Muscle of leg (tissue), 11 donors: ENCODE results near the gene BTBD9. TPM values are rescaled to one million over a fixed set of nuclear protein-coding genes. Genes with fewer than 3 reads are reported as not detected.
A peak's percentile ranks its signal among the peaks of the same experiment; 100 is the strongest.

ENCODE experiments used
- DNase-seq: peaks from one replicate; pipeline ENCODE4 v3.0.0; 2013
- H3K27ac ChIP-seq: one replicate; pipeline ENCODE4 v1.5.1; 2013; ENCODE audit warnings: mild to moderate bottlenecking, low read length, control low read depth
- H3K27me3 ChIP-seq: one replicate; pipeline ENCODE4 v1.6.1; 2013; ENCODE audit warnings: low read length; ENCODE audit not compliant: control insufficient read depth, insufficient read depth
- H3K36me3 ChIP-seq: one replicate; pipeline ENCODE4 v1.6.1; 2013; ENCODE audit warnings: low read length; ENCODE audit not compliant: control insufficient read depth, insufficient read depth
- H3K4me1 ChIP-seq: one replicate; pipeline ENCODE4 v1.6.1; 2013; ENCODE audit warnings: low read length; ENCODE audit not compliant: control insufficient read depth, insufficient read depth
- H3K4me3 ChIP-seq: one replicate; pipeline ENCODE4 v1.5.1; 2013; ENCODE audit warnings: low read length, control low read depth
- H3K9me3 ChIP-seq: replicated peaks from 2 replicates; pipeline ENCODE4 v1.6.1; 2013; ENCODE audit warnings: low read depth, low read length; ENCODE audit not compliant: control insufficient read depth
- WGBS: methylation state at CpG from one replicate; pipeline ENCODE4 v1.1.5; 2013; ENCODE audit warnings: missing lambda C conversion rate; ENCODE audit not compliant: insufficient coverage; 5-methylcytosine and 5-hydroxymethylcytosine counted together
- polyA plus RNA-seq, 8 donors: library from polyadenylated mRNA; unstranded; fragments of 120-200 nt; gene quantifications; one replicate each; pipeline versions ENCODE4 v1.2.1 to v1.2.3, GENCODE V29; 2013; ENCODE audit warnings: inconsistent platforms in 1 of 8, low replicate concordance in 1 of 8; ENCODE audit not compliant: insufficient read length in 8 of 8, insufficient read depth in 1 of 8
- total RNA-seq: library from RNA; stranded (reverse); fragments of 120-200 nt; gene quantifications from one replicate; pipeline ENCODE4 v1.2.4, GENCODE V29; 2013

BTBD9 gene
- total and polyA plus RNA-seq, 9 donors: 6.5 to 10.5 (median 8.2) TPM

- DNase-seq: no peak
- Histone ChIP-seq H3K4me3 (no peak overlapping the region), H3K4me1 (peaks cover 11% of the 10 kb centered on the region), H3K27me3 (no peaks in the 10 kb centered on the region), H3K36me3 (no peaks in the 10 kb centered on the region), H3K27ac (no peak overlapping the region), H3K9me3 (no peaks in the 10 kb centered on the region)
- WGBS: no CpG with 5 or more reads among the region's 1 CpG
Observed at GRCh38 chr6:38302081-38302480, 337.6 kb downstream of the BTBD9 start.

GRCh38 chr6:38290133-38290799 is 349.5 kb downstream of the BTBD9 start:
- Histone ChIP-seq H3K36me3 (no peaks in the 10 kb centered on the region), H3K4me3 (no peak overlapping the region), H3K4me1 (no peaks in the 10 kb centered on the region), H3K9me3 (no peaks in the 10 kb centered on the region), H3K27ac (no peak overlapping the region), H3K27me3 (no peaks in the 10 kb centered on the region)
- no peak for DNase-seq
- 60% methylated on average over 2 of the region's 3 CpGs for WGBS

- Histone ChIP-seq H3K4me1 (no peaks in the 10 kb centered on the region), H3K4me3 (no peak overlapping the region), H3K27ac (no peak overlapping the region), H3K36me3 (no peaks in the 10 kb centered on the region), H3K27me3 (no peaks in the 10 kb centered on the region), H3K9me3 (no peaks in the 10 kb centered on the region)
- no peak for DNase-seq
- no CpG with 5 or more reads among the region's 2 CpGs for WGBS
Observed at GRCh38 chr6:38287487-38287886, 352.2 kb downstream of the BTBD9 start.

GRCh38 chr6:38284802-38285394 is 354.8 kb downstream of the BTBD9 start:
- no peak for DNase-seq
- no peaks in the 10 kb centered on the region for H3K36me3 ChIP-seq
- no peaks in the 10 kb centered on the region for H3K27me3 ChIP-seq
- no peak overlapping the region for H3K4me3 ChIP-seq
- H3K27ac ChIP-seq: no peak overlapping the region
- H3K9me3 ChIP-seq: no peaks in the 10 kb centered on the region
- WGBS: 78% methylated on average over 4 of the region's 4 CpGs
- H3K4me1 ChIP-seq: no peaks in the 10 kb centered on the region

DNA sequence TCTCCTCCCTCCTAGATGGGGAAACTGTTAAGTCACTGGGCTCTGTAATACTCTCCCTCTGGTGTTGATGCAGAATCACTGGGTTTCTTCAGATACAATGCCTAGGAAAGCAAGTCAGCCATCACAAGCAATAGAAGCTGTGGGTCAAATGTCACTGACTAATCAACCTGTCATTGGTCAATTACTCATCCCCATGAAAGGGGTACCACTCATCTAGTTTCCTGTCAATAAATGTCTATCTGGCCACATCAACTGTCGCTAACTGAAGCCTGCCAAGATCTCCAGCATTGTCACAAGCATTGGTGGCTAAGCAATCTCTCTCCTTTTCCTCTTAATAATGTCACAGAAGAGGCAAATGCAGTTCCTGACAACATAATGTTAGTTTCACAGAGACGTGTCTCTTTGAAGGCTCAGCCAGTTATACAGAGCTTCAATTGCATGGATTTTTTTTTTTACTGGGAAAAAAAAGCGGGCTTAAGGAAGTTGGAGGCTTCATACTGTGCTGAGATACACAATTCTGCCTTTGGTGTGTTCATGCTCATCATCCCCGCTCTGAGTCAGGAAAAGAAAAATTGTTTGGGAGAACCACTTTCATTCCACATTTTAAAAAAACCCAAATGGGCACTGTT is 355.9 kb downstream of the BTBD9 start:
- DNase-seq: no peak
- H3K36me3 ChIP-seq: no peaks in the 10 kb centered on the region
- H3K4me1 ChIP-seq: no peaks in the 10 kb centered on the region
- 83% methylated on average over 1 of the region's 4 CpGs for WGBS
- no peaks in the 10 kb centered on the region for H3K27me3 ChIP-seq
- no peak overlapping the region for H3K4me3 ChIP-seq
- H3K9me3 ChIP-seq: no peaks in the 10 kb centered on the region
- no peak overlapping the region for H3K27ac ChIP-seq

GRCh38 chr6:38282911-38283310 is 356.8 kb downstream of the BTBD9 start:
- H3K27me3 ChIP-seq: no peaks in the 10 kb centered on the region
- H3K4me1 ChIP-seq: no peaks in the 10 kb centered on the region
- no peak overlapping the region for H3K4me3 ChIP-seq
- DNase-seq: no peak
- no peaks in the 10 kb centered on the region for H3K36me3 ChIP-seq
- no peak overlapping the region for H3K27ac ChIP-seq
- H3K9me3 ChIP-seq: no peaks in the 10 kb centered on the region
- WGBS: no CpG with 5 or more reads among the region's 3 CpGs

DNA sequence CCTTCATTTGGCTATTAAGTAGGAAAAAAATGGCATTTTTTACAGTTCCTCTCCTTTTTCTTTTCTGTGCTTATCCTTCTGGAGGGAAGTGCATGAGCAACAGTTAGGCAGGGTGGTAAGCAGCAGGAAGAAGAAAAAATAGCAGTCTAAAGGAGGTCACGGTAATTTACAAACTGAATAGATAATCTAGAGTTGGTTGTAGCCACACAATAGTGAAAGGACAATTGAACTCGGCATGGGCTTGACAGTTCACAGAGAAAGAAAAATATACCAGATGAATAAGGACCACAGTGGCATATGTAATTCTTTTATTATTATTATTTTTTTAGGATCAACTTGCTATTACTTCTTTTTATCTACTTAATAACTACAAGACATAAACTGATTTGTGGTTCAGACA is 358.6 kb downstream of the BTBD9 start:
- H3K4me1 ChIP-seq: no peaks in the 10 kb centered on the region
- H3K27ac ChIP-seq: no peak overlapping the region
- no peaks in the 10 kb centered on the region for H3K9me3 ChIP-seq
- DNase-seq: no peak
- no peaks in the 10 kb centered on the region for H3K27me3 ChIP-seq
- no peaks in the 10 kb centered on the region for H3K36me3 ChIP-seq
- H3K4me3 ChIP-seq: no peak overlapping the region
- 78% methylated on average over 1 of the region's 2 CpGs for WGBS

GRCh38 chr6:38279963-38280588 is 359.7 kb downstream of the BTBD9 start:
- Histone ChIP-seq H3K9me3 (no peaks in the 10 kb centered on the region), H3K27me3 (no peaks in the 10 kb centered on the region), H3K27ac (no peak overlapping the region), H3K4me3 (no peak overlapping the region), H3K36me3 (no peaks in the 10 kb centered on the region), H3K4me1 (no peaks in the 10 kb centered on the region)
- WGBS: no CpG with 5 or more reads among the region's 2 CpGs
- peak; percentile 74 for DNase-seq

DNA sequence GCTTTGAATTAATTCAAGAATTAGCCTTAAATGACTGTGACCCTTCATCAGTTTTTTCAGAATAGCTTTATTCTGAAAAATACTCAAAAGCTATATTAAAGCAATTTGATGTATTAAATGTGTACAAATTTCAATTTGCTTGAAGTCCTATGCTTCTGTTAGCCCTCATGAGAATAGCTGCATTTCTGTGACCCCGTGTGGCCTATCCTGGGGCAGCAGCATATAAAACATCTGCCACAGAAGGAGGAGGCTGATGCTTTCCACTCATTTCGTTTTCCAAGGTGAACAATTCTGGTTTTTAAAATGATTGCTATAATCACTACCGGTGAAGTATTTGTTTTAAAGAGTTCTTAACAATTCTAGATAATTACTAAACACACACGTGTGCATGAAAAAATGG is 360.3 kb downstream of the BTBD9 start:
- no peaks in the 10 kb centered on the region for H3K4me1 ChIP-seq
- DNase-seq: peak; percentile 40
- no peaks in the 10 kb centered on the region for H3K27me3 ChIP-seq
- H3K27ac ChIP-seq: no peak overlapping the region
- no peak overlapping the region for H3K4me3 ChIP-seq
- H3K36me3 ChIP-seq: no peaks in the 10 kb centered on the region
- H3K9me3 ChIP-seq: no peaks in the 10 kb centered on the region
- no CpG with 5 or more reads among the region's 4 CpGs for WGBS

DNA sequence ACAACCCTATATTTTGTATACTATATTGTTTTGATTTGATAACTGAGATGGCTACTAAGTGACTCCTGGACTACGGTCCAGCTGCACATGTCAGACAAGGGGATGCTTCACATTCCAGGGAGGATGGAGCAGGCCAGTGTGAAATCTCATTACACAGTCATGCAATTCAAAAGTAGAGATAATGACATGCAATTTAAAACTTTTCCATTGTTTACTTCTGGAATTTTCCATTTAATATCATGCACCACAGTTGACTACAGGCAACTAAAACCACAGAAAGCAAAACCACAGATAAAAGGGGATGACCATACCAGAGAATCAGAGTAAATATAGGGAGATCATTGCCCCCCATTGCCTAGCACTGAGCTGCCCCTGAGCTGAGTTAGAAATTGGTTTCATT is 366.4 kb downstream of the BTBD9 start:
- Histone ChIP-seq H3K27ac (peak overlapping the region; percentile 17), H3K9me3 (no peaks in the 10 kb centered on the region), H3K4me3 (no peak overlapping the region), H3K4me1 (peaks cover 13% of the 10 kb centered on the region), H3K27me3 (no peaks in the 10 kb centered on the region), H3K36me3 (no peaks in the 10 kb centered on the region)
- WGBS: no CpG with 5 or more reads among the region's 1 CpG
- DNase-seq: peak; percentile 35
